Heart right ventricle (tissue), 16 donors: ENCODE results near the gene JMJD6. TPM values are rescaled to one million over a fixed set of nuclear protein-coding genes. Genes with fewer than 3 reads are reported as not detected.

ENCODE experiments used
- ATAC-seq, 8 donors: fragments of 200-7000 bp; cut with Tn5 transposase; one replicate each; pipeline ENCODE4 v1.9.1; 2020; ENCODE audit warnings: mild to moderate bottlenecking in 8 of 8, moderate library complexity in 8 of 8, moderate number of reproducible peaks in 1 of 8
- DNase-seq, 2 donors: peaks; one replicate each; pipeline ENCODE4 v3.0.0-alpha.2; 2020
- H3K27ac ChIP-seq, 10 donors: fragments of 200-600 bp; sonication (generic) in 2 of 10; one replicate each; pipeline versions ENCODE4 v1.5.0 to v1.8.0; 2020 to 2022; ENCODE audit warnings: mild to moderate bottlenecking in 3 of 10
- H3K27me3 ChIP-seq, 7 donors: fragments of 200-600 bp; one replicate each; pipeline ENCODE4 v1.8.0; 2021 to 2022; ENCODE audit warnings: mild to moderate bottlenecking in 2 of 7
- H3K36me3 ChIP-seq, 9 donors: fragments of 200-600 bp; sonication (generic) in 1 of 9; one replicate each; pipeline versions ENCODE4 v1.5.0 to v1.8.0; 2020 to 2022; ENCODE audit warnings: mild to moderate bottlenecking in 2 of 9
- H3K4me1 ChIP-seq, 9 donors: fragments of 200-600 bp; sonication (generic) in 1 of 9; one replicate each; pipeline versions ENCODE4 v1.5.0 to v1.8.0; 2020 to 2022; ENCODE audit warnings: mild to moderate bottlenecking in 4 of 9
- H3K4me3 ChIP-seq, 10 donors: fragments of 200-600 bp; sonication (generic) in 2 of 10; one replicate each; pipeline versions ENCODE4 v1.5.0 to v1.8.0; 2020 to 2022; ENCODE audit warnings: mild to moderate bottlenecking in 7 of 10, moderate library complexity in 2 of 10
- H3K9me3 ChIP-seq, 11 donors: fragments of 200-600 bp in 10 of 11; sonication (generic) in 2 of 11; one replicate each; pipeline versions ENCODE4 v1.5.0 to v1.8.0; 2013 to 2022; ENCODE audit warnings: mild to moderate bottlenecking in 2 of 11, control low read depth in 1 of 11, moderate library complexity in 1 of 11
- CTCF ChIP-seq, 9 donors: fragments of 200-600 bp; sonication (generic) in 2 of 9; IDR thresholded peaks; one replicate each; pipeline versions ENCODE4 v1.5.0 to v1.8.0; 2021 to 2022; ENCODE audit warnings: antibody characterized with exemption in 9 of 9, mild to moderate bottlenecking in 5 of 9, moderate library complexity in 1 of 9
- WGBS, 2 donors: extraction: QIAGEN DNeasy Blood & Tissue Kit; methylation state at CpG; one replicate each; pipeline ENCODE4 v1.1.7; 2013; ENCODE audit warnings: inconsistent platforms in 1 of 2; 5-methylcytosine and 5-hydroxymethylcytosine counted together
- intact Hi-C, 10 donors: fragments of 100-400 bp; cut with DNase I; formaldehyde crosslinking; loops; one replicate each; pipeline versions ENCODE4 v1.11.1 to v1.14.2; 2022
- polyA plus RNA-seq, 2 donors: library from polyadenylated mRNA; stranded (reverse); fragments of 200-250 nt; gene quantifications; one replicate each; pipeline ENCODE4 v1.2.3, GENCODE V29; 2013
- total RNA-seq, 10 donors: library from RNA; stranded (reverse); fragmentation: NEBNext Ultra II Directional in 3 of 10; extraction: Animal tissue kit (Norgen Biotek cat#: 25700) in 3 of 10; gene quantifications; one replicate each; pipeline versions ENCODE4 v1.2.1 to v1.2.4, GENCODE V29; 2021 to 2023
- donor health status: Arrhythmogenic right ventricular cardiomyopathy.
- donor health status: ischemic (EF 13 %, LVEDD 7.1; RV severe dilation, severe dysfunction).
- donor health status: healthy with polysubstance abuse.
- donor health status: DM: no; HTN: yes; CAD: no.
- donor health status: DM: no; HTN: no; CAD: no.
- donor health status: ischemic (EF 25% LVEDD 6.9; RV normal size, moderate dysfunction).
- donor health status: ischemic (EF 25% LVEDD 5.7; RV mildly dilated, moderate dysfunction).
- donor health status: healthy.
- donor health status: DM: yes; HTN: yes; CAD: no.
- donor health status: Ischemic cardiomyopathy.
- donor health status: ischemic (EF 35%, LVEDD 5.7; RV mildly dilated, moderate dysfunction).
- donor health status: nonischemic (EF 11% LVEDD 7.7; RV severe dilation, severe dysfunction).
- donor health status: DM: yes; HTN: yes; CAD: no.
- donor health status: PGD.
- donor health status: ischemic (EF 29% LVEDD 5.4; RV normal size, mild dysfunction).
- donor health status: nonischemic (EF 23%, LVEDD 6.1; RV moderate dilation, normal function).

Gene JMJD6
- total and polyA plus RNA-seq, 12 donors, result 34.6 to 79.3 (median 43.2) TPM

- DNase-seq, result no peak
- no peaks in the 10 kb centered on the region for H3K27me3 ChIP-seq
- intact Hi-C loops, result loop anchor here in 5 of 10 donors (5.0 to 10.0 kb wide), 3 partner anchors 34 to 52 kb away; partner anchors contain the start of genes MXRA7 (in 2 of the 5), JMJD6 (in 1 of the 5) and METTL23 (in 1 of the 5)
- H3K36me3 ChIP-seq, result peaks cover 0 to 36% (median 12%) of the 10 kb centered on the region in 9 donors
- peaks cover 3 to 26% (median 21%) of the 10 kb centered on the region in 9 donors for H3K4me1 ChIP-seq
- peak overlapping the region in 6 of 10 donors; percentile 2 to 95 (median 90) for H3K27ac ChIP-seq
- ATAC-seq, result no peak
- no peaks in the 10 kb centered on the region for H3K9me3 ChIP-seq
- no peak for TF ChIP-seq CTCF (IDR thresholded peaks at IDR 0.05)
- 96% methylated on average over 3 of the region's 3 CpGs for WGBS, 2 donors
- no peak overlapping the region for H3K4me3 ChIP-seq
Measured at GRCh38 chr17:76672892-76673291, 53.5 kb downstream of the JMJD6 start.

GRCh38 chr17:76672270-76672851, 54.0 kb downstream of the JMJD6 start:
- intact Hi-C loops, result loop anchor here in 5 of 10 donors (5.0 to 10.0 kb wide), 3 partner anchors 35 to 52 kb away; partner anchors contain the start of genes MXRA7 (in 2 of the 5), JMJD6 (in 1 of the 5) and METTL23 (in 1 of the 5)

GRCh38 chr17:76671912-76672262, 54.5 kb downstream of the JMJD6 start:
- Histone ChIP-seq H3K27ac (peak overlapping the region; percentile 70 to 95 (median 89)), H3K4me3 (peak overlapping the region; percentile 29 to 92 (median 64)), H3K27me3 (no peaks in the 10 kb centered on the region), H3K9me3 (no peaks in the 10 kb centered on the region), H3K36me3 (peaks cover 0 to 26% (median 3%) of the 10 kb centered on the region in 9 donors), H3K4me1 (peaks cover 3 to 26% (median 21%) of the 10 kb centered on the region in 9 donors)
- ATAC-seq (peak in 4 of 8 donors; percentile 1 to 15 (median 4)), DNase-seq (no peak)
- TF ChIP-seq CTCF (IDR thresholded peaks at IDR 0.05), result no peak
- intact Hi-C loops, result loop anchor here in 5 of 10 donors (5.0 to 10.0 kb wide), 3 partner anchors 35 to 53 kb away; partner anchors contain the start of genes MXRA7 (in 2 of the 5), JMJD6 (in 1 of the 5) and METTL23 (in 1 of the 5)
- WGBS, 2 donors, result 0 to 1% methylated on average over 19 of the region's 19 CpGs

More at GRCh38 chr17:76672270-76672851, 54.0 kb downstream of the JMJD6 start:
- ATAC-seq (no peak), DNase-seq (no peak)
- H3K27me3 ChIP-seq, result no peaks in the 10 kb centered on the region
- H3K9me3 ChIP-seq, result no peaks in the 10 kb centered on the region
- WGBS, 2 donors, result 59 to 60% methylated on average over 13 of the region's 13 CpGs
- no peak for TF ChIP-seq CTCF (IDR thresholded peaks at IDR 0.05)
- H3K4me1 ChIP-seq, result peaks cover 3 to 26% (median 21%) of the 10 kb centered on the region in 9 donors
- peak overlapping the region; percentile 29 to 92 (median 64) for H3K4me3 ChIP-seq
- H3K36me3 ChIP-seq, result peaks cover 0 to 30% (median 6%) of the 10 kb centered on the region in 9 donors
- peak overlapping the region; percentile 70 to 95 (median 89) for H3K27ac ChIP-seq

GRCh38 chr17:76671123-76671911, 55.1 kb downstream of the JMJD6 start:
- intact Hi-C loops, result loop anchor here in 5 of 10 donors (5.0 to 10.0 kb wide), 3 partner anchors 36 to 53 kb away; partner anchors contain the start of genes MXRA7 (in 2 of the 5), JMJD6 (in 1 of the 5) and METTL23 (in 1 of the 5)
- Histone ChIP-seq H3K27me3 (no peaks in the 10 kb centered on the region), H3K36me3 (peaks cover 0 to 20% (median 0%) of the 10 kb centered on the region in 9 donors), H3K4me1 (peaks cover 3 to 26% (median 21%) of the 10 kb centered on the region in 9 donors), H3K9me3 (no peaks in the 10 kb centered on the region), H3K27ac (peak overlapping the region; percentile 70 to 95 (median 89)), H3K4me3 (peak overlapping the region; percentile 29 to 92 (median 64))
- 15 to 16% methylated on average over 31 to 32 of the region's 32 CpGs for WGBS, 2 donors
- ATAC-seq (peak; percentile 96 to 99 (median 98)), DNase-seq (peak; percentile 99 to 100)
- no peak for TF ChIP-seq CTCF (IDR thresholded peaks at IDR 0.05)
